ENCODE results near the gene ZC3H13. TPM values are rescaled to one million over a fixed set of nuclear protein-coding genes. Genes with fewer than 3 reads are reported as not detected.

ZC3H13 gene
- total RNA-seq, 6 experiments from 2014 or later: 31.8 to 40.1 (median 35.6) TPM

DNA sequence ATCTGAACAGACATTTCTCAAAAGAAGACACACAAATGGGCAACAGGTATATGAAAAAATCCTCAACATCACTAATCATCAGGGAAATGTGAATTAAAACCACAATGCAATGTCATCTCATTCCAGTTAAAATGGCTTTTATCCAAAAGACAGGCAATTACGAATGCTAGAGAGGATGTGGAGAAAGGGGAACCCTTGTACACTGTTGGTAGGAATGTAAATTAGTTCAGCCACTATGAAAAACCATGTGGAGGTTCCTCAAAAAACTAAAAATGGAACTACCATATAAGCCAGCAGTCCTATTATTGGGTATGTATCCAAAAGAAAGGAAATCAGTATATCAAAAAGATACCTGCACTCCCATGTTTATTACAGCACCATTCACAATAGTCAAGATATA lies 24.7 kb upstream of the ZC3H13 start:
- Mint-ChIP-seq H3K4me1 (ENCODE audit: low read depth) (no peaks in the 10 kb centered on the region), H3K9me3 (no peaks in the 10 kb centered on the region), H3K4me3 (no peak overlapping the region), H3K36me3 (ENCODE audit: low read depth) (no peaks in the 10 kb centered on the region), H3K27me3 (ENCODE audit: insufficient read depth) (peaks cover 8% of the 10 kb centered on the region), H3K27ac (no peak overlapping the region)
- TF ChIP-seq, protein P1, sequence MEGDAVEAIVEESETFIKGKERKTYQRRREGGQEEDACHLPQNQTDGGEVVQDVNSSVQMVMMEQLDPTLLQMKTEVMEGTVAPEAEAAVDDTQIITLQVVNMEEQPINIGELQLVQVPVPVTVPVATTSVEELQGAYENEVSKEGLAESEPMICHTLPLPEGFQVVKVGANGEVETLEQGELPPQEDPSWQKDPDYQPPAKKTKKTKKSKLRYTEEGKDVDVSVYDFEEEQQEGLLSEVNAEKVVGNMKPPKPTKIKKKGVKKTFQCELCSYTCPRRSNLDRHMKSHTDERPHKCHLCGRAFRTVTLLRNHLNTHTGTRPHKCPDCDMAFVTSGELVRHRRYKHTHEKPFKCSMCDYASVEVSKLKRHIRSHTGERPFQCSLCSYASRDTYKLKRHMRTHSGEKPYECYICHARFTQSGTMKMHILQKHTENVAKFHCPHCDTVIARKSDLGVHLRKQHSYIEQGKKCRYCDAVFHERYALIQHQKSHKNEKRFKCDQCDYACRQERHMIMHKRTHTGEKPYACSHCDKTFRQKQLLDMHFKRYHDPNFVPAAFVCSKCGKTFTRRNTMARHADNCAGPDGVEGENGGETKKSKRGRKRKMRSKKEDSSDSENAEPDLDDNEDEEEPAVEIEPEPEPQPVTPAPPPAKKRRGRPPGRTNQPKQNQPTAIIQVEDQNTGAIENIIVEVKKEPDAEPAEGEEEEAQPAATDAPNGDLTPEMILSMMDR (IDR thresholded peaks at IDR 0.05): no peak
- no peak for DNase-seq

DNA sequence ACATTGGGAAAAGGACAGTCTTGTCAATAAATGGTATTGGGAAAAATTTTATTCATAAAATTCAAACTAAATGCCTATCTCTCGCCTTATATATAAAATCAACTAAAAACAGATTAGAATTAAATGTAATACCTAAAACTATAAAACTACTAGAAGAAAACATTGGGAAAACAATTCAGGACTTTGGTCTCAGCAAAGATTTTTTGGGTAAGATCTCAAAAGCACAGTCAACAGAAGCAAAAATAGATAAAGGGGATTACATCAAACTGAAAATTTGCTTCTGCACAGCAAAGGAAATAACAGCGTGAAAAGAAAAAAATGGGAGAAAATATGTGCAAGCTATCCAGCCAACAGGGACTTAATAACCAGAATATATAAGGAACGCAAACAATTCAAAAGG lies 24.3 kb upstream of the ZC3H13 start:
- Mint-ChIP-seq H3K27ac (no peak overlapping the region), H3K4me3 (no peak overlapping the region), H3K27me3 (ENCODE audit: insufficient read depth) (peaks cover 8% of the 10 kb centered on the region), H3K9me3 (no peaks in the 10 kb centered on the region), H3K4me1 (ENCODE audit: low read depth) (no peaks in the 10 kb centered on the region), H3K36me3 (ENCODE audit: low read depth) (no peaks in the 10 kb centered on the region)
- TF ChIP-seq, protein P1 (IDR thresholded peaks at IDR 0.05): no peak
- DNase-seq: no peak

- H3K9me3 Mint-ChIP-seq: no peaks in the 10 kb centered on the region
- H3K4me3 Mint-ChIP-seq: no peak overlapping the region
- peaks cover 8% of the 10 kb centered on the region for H3K27me3 Mint-ChIP-seq (ENCODE audit: insufficient read depth)
- TF ChIP-seq, protein P1 (IDR thresholded peaks at IDR 0.05): no peak
- no peaks in the 10 kb centered on the region for H3K4me1 Mint-ChIP-seq (ENCODE audit: low read depth)
- no peaks in the 10 kb centered on the region for H3K36me3 Mint-ChIP-seq (ENCODE audit: low read depth)
- no peak for DNase-seq
- no peak overlapping the region for H3K27ac Mint-ChIP-seq
Measured at GRCh38 chr13:46075811-46076210, 23.3 kb upstream of the ZC3H13 start.

DNA sequence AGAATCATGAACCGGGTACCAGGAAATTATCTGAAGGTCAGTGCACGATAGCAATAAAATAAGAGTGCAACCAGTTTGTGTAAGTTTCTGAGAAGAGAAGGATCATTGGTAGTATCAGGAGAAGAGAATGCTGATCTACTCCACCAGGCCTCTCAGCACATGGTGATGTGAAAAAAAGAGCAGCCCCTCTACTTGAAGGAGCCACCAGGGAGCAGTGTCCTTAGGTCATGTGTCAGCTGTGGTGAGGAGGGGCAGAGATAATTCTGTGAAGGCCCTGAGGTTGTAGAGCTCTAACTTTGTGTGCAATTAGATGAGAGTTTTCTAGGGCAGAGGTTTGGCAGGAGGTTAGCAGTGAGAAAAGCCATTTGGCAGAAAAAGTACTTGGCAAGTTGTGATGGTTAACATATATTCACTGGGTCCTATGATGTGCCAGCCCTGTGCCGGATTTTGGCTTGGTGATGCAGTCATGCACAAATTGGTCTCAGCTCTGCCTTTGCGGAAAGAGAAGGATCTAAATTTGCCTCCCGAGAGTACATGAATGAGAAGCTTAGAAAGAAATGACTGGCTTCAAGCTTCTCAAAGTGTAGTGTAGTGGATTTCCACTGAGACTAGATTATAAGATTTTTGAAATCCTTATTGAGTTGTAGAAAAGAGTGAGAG lies 19.2 kb upstream of the ZC3H13 start:
- no peaks in the 10 kb centered on the region for H3K36me3 Mint-ChIP-seq (ENCODE audit: low read depth)
- TF ChIP-seq, protein P1 (IDR thresholded peaks at IDR 0.05): no peak
- no peaks in the 10 kb centered on the region for H3K9me3 Mint-ChIP-seq
- no peak for DNase-seq
- no peaks in the 10 kb centered on the region; the same call in 1 of the 2 replicates for H3K27me3 Mint-ChIP-seq (ENCODE audit: insufficient read depth)
- no peak overlapping the region for H3K27ac Mint-ChIP-seq
- no peaks in the 10 kb centered on the region for H3K4me1 Mint-ChIP-seq (ENCODE audit: low read depth)
- H3K4me3 Mint-ChIP-seq: no peak overlapping the region

- peaks cover 14% of the 10 kb centered on the region for H3K4me1 Mint-ChIP-seq (ENCODE audit: low read depth)
- TF ChIP-seq, protein P1 (IDR thresholded peaks at IDR 0.05): no peak
- no peaks in the 10 kb centered on the region; the same call in 1 of the 2 replicates for H3K27me3 Mint-ChIP-seq (ENCODE audit: insufficient read depth)
- no peak overlapping the region for H3K27ac Mint-ChIP-seq
- H3K9me3 Mint-ChIP-seq: no peaks in the 10 kb centered on the region
- no peaks in the 10 kb centered on the region for H3K36me3 Mint-ChIP-seq (ENCODE audit: low read depth)
- H3K4me3 Mint-ChIP-seq: no peak overlapping the region
- DNase-seq: no peak
Measured at GRCh38 chr13:46063292-46063691, 10.7 kb upstream of the ZC3H13 start.

Data from HFFc6 (cell line).